ENCODE measurements around the gene MCL1. TPM values are rescaled to one million over a fixed set of nuclear protein-coding genes. Genes with fewer than 3 reads are reported as not detected.

The MCL1 gene
- total and polyA plus RNA-seq, 2 of the 13 experiments (the other 11 are each of a cell fraction or from before 2014, with no cell fraction given), result 69.5 to 125 TPM

DNA sequence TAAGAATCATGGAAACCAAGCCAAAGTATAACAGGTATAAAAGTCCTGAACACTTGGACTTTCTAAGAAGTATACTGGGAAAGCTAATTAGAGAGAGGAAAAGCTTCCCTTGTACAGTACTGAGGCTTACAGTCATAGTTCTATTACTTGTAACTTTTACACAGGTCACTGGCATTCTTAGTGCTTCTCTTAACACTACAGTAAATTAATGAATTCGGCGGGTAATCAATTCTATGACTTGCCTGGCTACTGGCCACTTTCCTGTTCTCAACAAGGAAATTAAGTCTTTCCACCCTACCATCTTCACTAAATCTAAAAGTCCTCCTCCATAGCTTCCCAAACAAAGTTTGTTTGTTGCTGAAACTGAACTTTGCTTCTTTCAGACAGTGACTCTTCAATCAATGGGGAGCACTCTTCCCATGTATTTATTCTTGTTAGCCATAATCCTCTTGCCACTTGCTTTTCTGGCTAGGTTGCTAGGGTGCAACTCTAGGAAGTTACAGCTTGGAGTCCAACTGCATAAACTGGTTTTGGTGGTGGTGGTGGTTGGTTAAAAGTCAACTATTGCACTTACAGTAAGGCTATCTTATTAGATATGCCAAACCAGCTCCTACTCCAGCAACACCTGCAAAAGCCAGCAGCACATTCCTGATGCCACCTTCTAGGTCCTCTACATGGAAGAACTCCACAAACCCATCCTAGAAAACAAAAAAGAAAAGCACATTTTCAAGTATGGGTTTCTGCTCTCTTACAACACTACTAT lies 2.4 kb downstream of the MCL1 start (continued):
- TF ChIP-seq ZC3H13 (CRISPR knock-in tag; IDR thresholded peaks at IDR 0.05), result 0 out of 2 replicates have a peak, but pooled peaks have one; percentile 40
- TF ChIP-seq GTF2F1 (IDR thresholded peaks at IDR 0.05; ENCODE audit: low read length), result no peak
- TF ChIP-seq MEIS2 (CRISPR knock-in tag; IDR thresholded peaks at IDR 0.05), result no peak
- TF ChIP-seq, protein P1, sequence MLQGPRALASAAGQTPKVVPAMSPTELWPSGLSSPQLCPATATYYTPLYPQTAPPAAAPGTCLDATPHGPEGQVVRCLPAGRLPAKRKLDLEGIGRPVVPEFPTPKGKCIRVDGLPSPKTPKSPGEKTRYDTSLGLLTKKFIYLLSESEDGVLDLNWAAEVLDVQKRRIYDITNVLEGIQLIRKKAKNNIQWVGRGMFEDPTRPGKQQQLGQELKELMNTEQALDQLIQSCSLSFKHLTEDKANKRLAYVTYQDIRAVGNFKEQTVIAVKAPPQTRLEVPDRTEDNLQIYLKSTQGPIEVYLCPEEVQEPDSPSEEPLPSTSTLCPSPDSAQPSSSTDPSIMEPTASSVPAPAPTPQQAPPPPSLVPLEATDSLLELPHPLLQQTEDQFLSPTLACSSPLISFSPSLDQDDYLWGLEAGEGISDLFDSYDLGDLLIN (CRISPR knock-in tag; IDR thresholded peaks at IDR 0.05; ENCODE audit: borderline replicate concordance), result no peak
- TF ChIP-seq ZNF766 (CRISPR knock-in tag; IDR thresholded peaks at IDR 0.05; ENCODE audit: borderline replicate concordance), result no peak
- TF ChIP-seq ZNF337 (CRISPR knock-in tag; IDR thresholded peaks at IDR 0.05; ENCODE audit: borderline replicate concordance, low read depth), result no peak
- TF ChIP-seq, protein P2, sequence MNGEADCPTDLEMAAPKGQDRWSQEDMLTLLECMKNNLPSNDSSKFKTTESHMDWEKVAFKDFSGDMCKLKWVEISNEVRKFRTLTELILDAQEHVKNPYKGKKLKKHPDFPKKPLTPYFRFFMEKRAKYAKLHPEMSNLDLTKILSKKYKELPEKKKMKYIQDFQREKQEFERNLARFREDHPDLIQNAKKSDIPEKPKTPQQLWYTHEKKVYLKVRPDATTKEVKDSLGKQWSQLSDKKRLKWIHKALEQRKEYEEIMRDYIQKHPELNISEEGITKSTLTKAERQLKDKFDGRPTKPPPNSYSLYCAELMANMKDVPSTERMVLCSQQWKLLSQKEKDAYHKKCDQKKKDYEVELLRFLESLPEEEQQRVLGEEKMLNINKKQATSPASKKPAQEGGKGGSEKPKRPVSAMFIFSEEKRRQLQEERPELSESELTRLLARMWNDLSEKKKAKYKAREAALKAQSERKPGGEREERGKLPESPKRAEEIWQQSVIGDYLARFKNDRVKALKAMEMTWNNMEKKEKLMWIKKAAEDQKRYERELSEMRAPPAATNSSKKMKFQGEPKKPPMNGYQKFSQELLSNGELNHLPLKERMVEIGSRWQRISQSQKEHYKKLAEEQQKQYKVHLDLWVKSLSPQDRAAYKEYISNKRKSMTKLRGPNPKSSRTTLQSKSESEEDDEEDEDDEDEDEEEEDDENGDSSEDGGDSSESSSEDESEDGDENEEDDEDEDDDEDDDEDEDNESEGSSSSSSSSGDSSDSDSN (CRISPR knock-in tag; IDR thresholded peaks at IDR 0.05), result no peak
- TF ChIP-seq ZMAT5 (CRISPR knock-in tag; IDR thresholded peaks at IDR 0.05; ENCODE audit: borderline replicate concordance, low read depth), result no peak
- no peak for TF ChIP-seq SP5 (CRISPR knock-in tag; IDR thresholded peaks at IDR 0.05; ENCODE audit: borderline replicate concordance, low read depth)
- TF ChIP-seq ZNF335 (CRISPR knock-in tag; IDR thresholded peaks at IDR 0.05), result no peak
- TF ChIP-seq ATAD3A (CRISPR knock-in tag; IDR thresholded peaks at IDR 0.05), result no peak
- TF ChIP-seq HIVEP1 (CRISPR knock-in tag; IDR thresholded peaks at IDR 0.05), result no peak
- TF ChIP-seq MTF1 (CRISPR knock-in tag; IDR thresholded peaks at IDR 0.05), result no peak
- TF ChIP-seq NR2F1 (CRISPR knock-in tag; IDR thresholded peaks at IDR 0.05), result no peak
- 0 out of 2 replicates have a peak, but pooled peaks have one; percentile 27 for TF ChIP-seq GATAD2A (CRISPR knock-in tag; IDR thresholded peaks at IDR 0.05)
- TF ChIP-seq SMAD9 (CRISPR knock-in tag; IDR thresholded peaks at IDR 0.05), result no peak
- no peak for TF ChIP-seq ZNF746 (CRISPR knock-in tag; IDR thresholded peaks at IDR 0.05)
- TF ChIP-seq ZNF343 (CRISPR knock-in tag; IDR thresholded peaks at IDR 0.05), result no peak
- TF ChIP-seq ZC3H4 (CRISPR knock-in tag; IDR thresholded peaks at IDR 0.05; ENCODE audit: borderline replicate concordance), result no peak
- no peak for TF ChIP-seq ISX (CRISPR knock-in tag; conservative IDR thresholded peaks at IDR 0.05)
- no peak for TF ChIP-seq SOX13 (IDR thresholded peaks at IDR 0.05)
- TF ChIP-seq SOX13 (CRISPR knock-in tag; conservative IDR thresholded peaks at IDR 0.05 in 1 of 2, IDR thresholded peaks at IDR 0.05 in 1 of 2), result peak in 1 of 2 experiments; percentile 20; a peak in 1 of 4 replicates
- TF ChIP-seq ZFP62 (CRISPR knock-in tag; IDR thresholded peaks at IDR 0.05), result no peak
- no peak for TF ChIP-seq NFATC3 (CRISPR knock-in tag; IDR thresholded peaks at IDR 0.05)
- TF ChIP-seq CEBPB (IDR thresholded peaks at IDR 0.05; ENCODE audit: borderline replicate concordance, low read depth, low read length), result no peak
- no peak for TF ChIP-seq ZNF512 (CRISPR knock-in tag; IDR thresholded peaks at IDR 0.05)
- TF ChIP-seq CBFB (CRISPR knock-in tag; IDR thresholded peaks at IDR 0.05), result no peak
